K562 (cell line): ENCODE measurements around the gene YTHDF1. TPM values are rescaled to one million over a fixed set of nuclear protein-coding genes. Genes with fewer than 3 reads are reported as not detected.
A peak's percentile ranks its signal among the peaks of the same experiment; 100 is the strongest.

Source experiments
- HDAC8 ChIP-seq: fragments of 450-650 bp; IDR thresholded peaks from 2 replicates; pipeline ENCODE4 v1.6.1; 2016; ENCODE audit warnings: mild to moderate bottlenecking, missing genetic modification characterization, moderate library complexity, missing compliant biosample characterization
- KLF1 ChIP-seq: fragments of 450-650 bp; IDR thresholded peaks from 2 replicates; pipeline ENCODE4 v1.6.1; 2016; ENCODE audit warnings: missing genetic modification characterization, missing compliant biosample characterization
- NCOA6 ChIP-seq: fragments of 450-650 bp; IDR thresholded peaks from 2 replicates; pipeline ENCODE4 v1.6.1; 2017; ENCODE audit warnings: mild to moderate bottlenecking
- NUFIP1 ChIP-seq: fragments of 450-650 bp; IDR thresholded peaks from 2 replicates; pipeline ENCODE4 v1.6.1; 2018; ENCODE audit not compliant: partially characterized antibody
- POLR2A ChIP-seq: fragments of 450-650 bp; conservative IDR thresholded peaks from 2 replicates; pipeline ENCODE4 v1.6.1; 2016
- PTRF ChIP-seq: fragments of 450-650 bp; IDR thresholded peaks from 2 replicates; pipeline ENCODE4 v1.6.1; 2016; ENCODE audit warnings: mild to moderate bottlenecking, missing genetic modification characterization, missing compliant biosample characterization
- RAD21 ChIP-seq, 2 experiments: fragments of 250-450 bp in 1 of 2; fragments of 450-650 bp in 1 of 2; sonication (Bioruptor Pico) in 1 of 2; formaldehyde crosslinking in 1 of 2; IDR thresholded peaks in 1 of 2; conservative IDR thresholded peaks in 1 of 2; 2 replicates each; pipeline versions ENCODE4 v1.4.0 to v1.8.0; 2020 to 2022; ENCODE audit warnings: mild to moderate bottlenecking in 2 of 2, moderate library complexity in 1 of 2
- RAD51 ChIP-seq: fragments of 450-650 bp; IDR thresholded peaks from 2 replicates; pipeline ENCODE4 v1.7.1; 2016; ENCODE audit warnings: low read depth, mild to moderate bottlenecking, borderline replicate concordance
- TAF1 ChIP-seq: IDR thresholded peaks from 2 replicates; pipeline ENCODE4 v1.6.1; 2011; ENCODE audit warnings: mild to moderate bottlenecking, low read length, moderate library complexity; ENCODE audit not compliant: insufficient read depth, control insufficient read depth, severe bottlenecking; ENCODE audit errors: extremely low read depth
- ZNF134 ChIP-seq: fragments of 250-450 bp; sonication (Bioruptor Pico); conservative IDR thresholded peaks from 2 replicates; pipeline ENCODE4 v1.4.0; 2020
- ZNF644 ChIP-seq: fragments of 200-800 bp; sonication (Bioruptor generic); IDR thresholded peaks from 2 replicates; pipeline ENCODE4 v1.6.1; 2016; ENCODE audit warnings: low read depth, missing genetic modification characterization, missing compliant biosample characterization
- ZNF740 ChIP-seq, 3 experiments: fragments of 200-800 bp in 1 of 3; sonication (Bioruptor generic) in 1 of 3; sonication (generic) in 1 of 3; formaldehyde crosslinking in 1 of 3; IDR thresholded peaks; 2 replicates each; pipeline versions ENCODE4 v1.6.1 to v1.8.0; 2016 to 2022; ENCODE audit warnings: mild to moderate bottlenecking in 2 of 3, missing compliant biosample characterization in 2 of 3, missing genetic modification characterization in 2 of 3, missing genetic modification reagents in 1 of 3
- polyA plus RNA-seq, 8 experiments: library from polyadenylated mRNA; depleted of rRNA in 4 of 8; stranded (reverse) in 5 of 8; unstranded in 3 of 8; fragments of >200 nt; fragmentation: Nextera tagmentation in 2 of 8; fragmentation: Illumina TruSeq in 1 of 8; extraction: Ambion mirVana in 2 of 8; extraction: Trizol in 1 of 8; gene quantifications; 2 replicates each; pipeline versions ENCODE4 v1.2.1 to v1.2.3, GENCODE V29; 2011 to 2014; ENCODE audit warnings: inconsistent platforms in 1 of 8, missing spikeins in 1 of 8
- total RNA-seq, 7 experiments: library from RNA; depleted of rRNA in 6 of 7; stranded (reverse); fragments of >200 nt in 6 of 7; fragmentation: Illumina TruSeq in 2 of 7; extraction: Trizol in 2 of 7; gene quantifications; 2 replicates each; pipeline versions ENCODE4 v1.2.1 to v1.2.3, GENCODE V29; 2011 to 2021; ENCODE audit warnings: low replicate concordance in 1 of 7
- TF ChIP-seq, protein P1 (sequence below): fragments of 450-650 bp; IDR thresholded peaks from 2 replicates; pipeline ENCODE4 v1.6.1; 2016; ENCODE audit warnings: low read depth, mild to moderate bottlenecking, moderate library complexity
- TF ChIP-seq, protein P2 (sequence below): fragments of 250-450 bp; sonication (Bioruptor Pico); IDR thresholded peaks from 2 replicates; pipeline ENCODE4 v1.5.0; 2021; ENCODE audit warnings: mild to moderate bottlenecking, borderline replicate concordance
- TF ChIP-seq, protein P3 (sequence below): fragments of 250-450 bp; sonication (Bioruptor Pico); IDR thresholded peaks from 2 replicates; pipeline ENCODE4 v1.4.0; 2020; ENCODE audit warnings: borderline replicate concordance
- TF ChIP-seq, protein P4 (sequence below), 2 experiments: fragments of 450-650 bp in 1 of 2; IDR thresholded peaks; 2 replicates each; pipeline ENCODE4 v1.6.1; 2011 to 2017; ENCODE audit warnings: low read depth in 2 of 2, antibody characterized with exemption in 1 of 2, borderline replicate concordance in 1 of 2, low read length in 1 of 2, mild to moderate bottlenecking in 1 of 2, mixed read lengths in 1 of 2; ENCODE audit not compliant: control insufficient read depth in 1 of 2

The YTHDF1 gene
- total and polyA plus RNA-seq, 9 of the 15 experiments (the other 6 are each of a cell fraction or from before 2014, with no cell fraction given), result 10.1 to 42.4 (median 27.8) TPM

DNA sequence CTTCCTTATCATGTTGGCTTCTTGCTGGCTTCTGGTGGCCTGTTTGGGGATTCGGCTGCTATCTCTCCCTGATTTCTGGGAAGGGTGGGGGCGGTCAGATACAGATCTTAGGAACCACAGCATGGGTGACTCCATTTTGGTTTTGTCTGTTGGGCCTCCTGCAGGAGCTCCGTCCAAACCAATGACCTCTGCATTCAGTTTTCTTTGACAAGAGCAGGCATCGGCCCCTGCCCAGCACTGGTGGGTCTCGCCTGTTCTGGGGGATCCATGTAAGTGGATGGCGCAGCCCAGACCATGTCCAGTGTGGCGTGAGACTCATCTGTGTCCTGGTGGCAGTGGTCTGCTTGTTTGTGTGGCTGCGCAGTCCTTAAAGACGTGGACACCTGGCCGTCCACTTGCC is 48.1 kb upstream of the YTHDF1 start (continued):
- TF ChIP-seq, protein P1, sequence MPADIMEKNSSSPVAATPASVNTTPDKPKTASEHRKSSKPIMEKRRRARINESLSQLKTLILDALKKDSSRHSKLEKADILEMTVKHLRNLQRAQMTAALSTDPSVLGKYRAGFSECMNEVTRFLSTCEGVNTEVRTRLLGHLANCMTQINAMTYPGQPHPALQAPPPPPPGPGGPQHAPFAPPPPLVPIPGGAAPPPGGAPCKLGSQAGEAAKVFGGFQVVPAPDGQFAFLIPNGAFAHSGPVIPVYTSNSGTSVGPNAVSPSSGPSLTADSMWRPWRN, result no peak
- TF ChIP-seq NUFIP1 (no peak), TAF1 (no peak), PTRF (tag) (peak; percentile 75; the same call in 1 of the 2 replicates), ZNF740 (CRISPR knock-in tag; IDR thresholded peaks at IDR 0.05) (no peak), ZNF740 (tag; IDR thresholded peaks at IDR 0.05) (peak in 1 of 2 experiments; percentile 88; a peak in 2 of 4 replicates), ZNF644 (tag) (peak; percentile 90), ZNF134 (CRISPR knock-in tag) (peak; percentile 71; the same call in 1 of the 2 replicates), HDAC8 (tag) (peak; percentile 96), KLF1 (tag) (peak; percentile 84), RAD51 (no peak), NCOA6 (no peak), POLR2A (no peak), RAD21 (CRISPR knock-in tag; conservative IDR thresholded peaks at IDR 0.05 in 1 of 2, IDR thresholded peaks at IDR 0.05 in 1 of 2) (no peak)
- TF ChIP-seq, protein P2, sequence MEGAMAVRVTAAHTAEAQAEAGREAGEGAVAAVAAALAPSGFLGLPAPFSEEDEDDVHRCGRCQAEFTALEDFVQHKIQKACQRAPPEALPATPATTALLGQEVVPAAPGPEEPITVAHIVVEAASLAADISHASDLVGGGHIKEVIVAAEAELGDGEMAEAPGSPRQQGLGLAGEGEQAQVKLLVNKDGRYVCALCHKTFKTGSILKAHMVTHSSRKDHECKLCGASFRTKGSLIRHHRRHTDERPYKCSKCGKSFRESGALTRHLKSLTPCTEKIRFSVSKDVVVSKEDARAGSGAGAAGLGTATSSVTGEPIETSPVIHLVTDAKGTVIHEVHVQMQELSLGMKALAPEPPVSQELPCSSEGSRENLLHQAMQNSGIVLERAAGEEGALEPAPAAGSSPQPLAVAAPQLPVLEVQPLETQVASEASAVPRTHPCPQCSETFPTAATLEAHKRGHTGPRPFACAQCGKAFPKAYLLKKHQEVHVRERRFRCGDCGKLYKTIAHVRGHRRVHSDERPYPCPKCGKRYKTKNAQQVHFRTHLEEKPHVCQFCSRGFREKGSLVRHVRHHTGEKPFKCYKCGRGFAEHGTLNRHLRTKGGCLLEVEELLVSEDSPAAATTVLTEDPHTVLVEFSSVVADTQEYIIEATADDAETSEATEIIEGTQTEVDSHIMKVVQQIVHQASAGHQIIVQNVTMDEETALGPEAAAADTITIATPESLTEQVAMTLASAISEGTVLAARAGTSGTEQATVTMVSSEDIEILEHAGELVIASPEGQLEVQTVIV (CRISPR knock-in tag), result peak; percentile 83; the same call in 1 of the 2 replicates
- TF ChIP-seq, protein P3, sequence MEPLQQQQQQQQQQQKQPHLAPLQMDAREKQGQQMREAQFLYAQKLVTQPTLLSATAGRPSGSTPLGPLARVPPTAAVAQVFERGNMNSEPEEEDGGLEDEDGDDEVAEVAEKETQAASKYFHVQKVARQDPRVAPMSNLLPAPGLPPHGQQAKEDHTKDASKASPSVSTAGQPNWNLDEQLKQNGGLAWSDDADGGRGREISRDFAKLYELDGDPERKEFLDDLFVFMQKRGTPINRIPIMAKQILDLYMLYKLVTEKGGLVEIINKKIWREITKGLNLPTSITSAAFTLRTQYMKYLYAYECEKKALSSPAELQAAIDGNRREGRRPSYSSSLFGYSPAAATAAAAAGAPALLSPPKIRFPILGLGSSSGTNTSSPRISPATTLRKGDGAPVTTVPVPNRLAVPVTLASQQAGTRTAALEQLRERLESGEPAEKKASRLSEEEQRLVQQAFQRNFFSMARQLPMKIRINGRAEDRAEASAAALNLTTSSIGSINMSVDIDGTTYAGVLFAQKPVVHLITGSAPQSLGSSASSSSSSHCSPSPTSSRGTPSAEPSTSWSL (CRISPR knock-in tag), result peak; percentile 87; the same call in 1 of the 2 replicates
- TF ChIP-seq, protein P4, sequence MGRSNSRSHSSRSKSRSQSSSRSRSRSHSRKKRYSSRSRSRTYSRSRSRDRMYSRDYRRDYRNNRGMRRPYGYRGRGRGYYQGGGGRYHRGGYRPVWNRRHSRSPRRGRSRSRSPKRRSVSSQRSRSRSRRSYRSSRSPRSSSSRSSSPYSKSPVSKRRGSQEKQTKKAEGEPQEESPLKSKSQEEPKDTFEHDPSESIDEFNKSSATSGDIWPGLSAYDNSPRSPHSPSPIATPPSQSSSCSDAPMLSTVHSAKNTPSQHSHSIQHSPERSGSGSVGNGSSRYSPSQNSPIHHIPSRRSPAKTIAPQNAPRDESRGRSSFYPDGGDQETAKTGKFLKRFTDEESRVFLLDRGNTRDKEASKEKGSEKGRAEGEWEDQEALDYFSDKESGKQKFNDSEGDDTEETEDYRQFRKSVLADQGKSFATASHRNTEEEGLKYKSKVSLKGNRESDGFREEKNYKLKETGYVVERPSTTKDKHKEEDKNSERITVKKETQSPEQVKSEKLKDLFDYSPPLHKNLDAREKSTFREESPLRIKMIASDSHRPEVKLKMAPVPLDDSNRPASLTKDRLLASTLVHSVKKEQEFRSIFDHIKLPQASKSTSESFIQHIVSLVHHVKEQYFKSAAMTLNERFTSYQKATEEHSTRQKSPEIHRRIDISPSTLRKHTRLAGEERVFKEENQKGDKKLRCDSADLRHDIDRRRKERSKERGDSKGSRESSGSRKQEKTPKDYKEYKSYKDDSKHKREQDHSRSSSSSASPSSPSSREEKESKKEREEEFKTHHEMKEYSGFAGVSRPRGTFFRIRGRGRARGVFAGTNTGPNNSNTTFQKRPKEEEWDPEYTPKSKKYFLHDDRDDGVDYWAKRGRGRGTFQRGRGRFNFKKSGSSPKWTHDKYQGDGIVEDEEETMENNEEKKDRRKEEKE (IDR thresholded peaks at IDR 0.05; ENCODE audit: borderline replicate concordance in 1 of 2, control insufficient read depth in 1 of 2, low read depth in 2 of 2, low read length in 1 of 2), result no peak
